KMS-11 (cell line): ENCODE measurements around the gene YRDC.

Source experiments
- H2AFZ ChIP-seq: fragments of 200-600 bp; sonication (generic); 2 replicates; pipeline ENCODE4 v1.6.1; 2016; ENCODE audit warnings: antibody characterized with exemption, mixed run types, low read depth
- H3K27ac ChIP-seq: fragments of 200-600 bp; sonication (generic); 2 replicates; pipeline ENCODE4 v1.6.1; 2016; ENCODE audit warnings: mild to moderate bottlenecking, mixed run types
- H3K27me3 ChIP-seq: fragments of 200-600 bp; sonication (generic); 2 replicates; pipeline ENCODE4 v1.6.1; 2017; ENCODE audit warnings: mild to moderate bottlenecking, low read depth, mixed run types, moderate library complexity; ENCODE audit not compliant: insufficient read depth
- H3K36me3 ChIP-seq: fragments of 200-600 bp; sonication (generic); 2 replicates; pipeline ENCODE4 v1.6.1; 2017; ENCODE audit warnings: mild to moderate bottlenecking, mixed run types; ENCODE audit not compliant: insufficient read depth
- H3K4me1 ChIP-seq: fragments of 200-600 bp; sonication (generic); 2 replicates; pipeline ENCODE4 v1.6.1; 2016; ENCODE audit warnings: mild to moderate bottlenecking, low read depth, mixed run types; ENCODE audit not compliant: poor library complexity, severe bottlenecking
- H3K4me2 ChIP-seq: fragments of 200-600 bp; sonication (generic); 2 replicates; pipeline ENCODE4 v1.7.0; 2016; ENCODE audit warnings: mild to moderate bottlenecking, mixed run types
- H3K4me3 ChIP-seq: fragments of 200-600 bp; sonication (generic); IDR thresholded peaks from 2 replicates; pipeline ENCODE4 v1.6.1; 2017; ENCODE audit warnings: low read depth, low read length, mixed read lengths; ENCODE audit not compliant: insufficient read depth
- H3K79me2 ChIP-seq: fragments of 200-600 bp; sonication (generic); 2 replicates; pipeline ENCODE4 v1.6.1; 2016; ENCODE audit warnings: low read depth, mixed run types; ENCODE audit not compliant: insufficient read depth
- H3K9ac ChIP-seq: fragments of 200-600 bp; sonication (generic); 2 replicates; pipeline ENCODE4 v1.6.1; 2016; ENCODE audit warnings: mild to moderate bottlenecking, mixed run types
- H4K20me1 ChIP-seq: fragments of 200-600 bp; sonication (generic); 2 replicates; pipeline ENCODE4 v1.6.1; 2016; ENCODE audit warnings: mild to moderate bottlenecking, mixed run types; ENCODE audit not compliant: insufficient read depth
- CTCF ChIP-seq: fragments of 200-600 bp; sonication (generic); conservative IDR thresholded peaks from 2 replicates; pipeline ENCODE4 v1.6.1; 2017; ENCODE audit warnings: low read depth, mild to moderate bottlenecking, antibody characterized with exemption, low read length, moderate library complexity, mixed read lengths

The YRDC gene

DNA sequence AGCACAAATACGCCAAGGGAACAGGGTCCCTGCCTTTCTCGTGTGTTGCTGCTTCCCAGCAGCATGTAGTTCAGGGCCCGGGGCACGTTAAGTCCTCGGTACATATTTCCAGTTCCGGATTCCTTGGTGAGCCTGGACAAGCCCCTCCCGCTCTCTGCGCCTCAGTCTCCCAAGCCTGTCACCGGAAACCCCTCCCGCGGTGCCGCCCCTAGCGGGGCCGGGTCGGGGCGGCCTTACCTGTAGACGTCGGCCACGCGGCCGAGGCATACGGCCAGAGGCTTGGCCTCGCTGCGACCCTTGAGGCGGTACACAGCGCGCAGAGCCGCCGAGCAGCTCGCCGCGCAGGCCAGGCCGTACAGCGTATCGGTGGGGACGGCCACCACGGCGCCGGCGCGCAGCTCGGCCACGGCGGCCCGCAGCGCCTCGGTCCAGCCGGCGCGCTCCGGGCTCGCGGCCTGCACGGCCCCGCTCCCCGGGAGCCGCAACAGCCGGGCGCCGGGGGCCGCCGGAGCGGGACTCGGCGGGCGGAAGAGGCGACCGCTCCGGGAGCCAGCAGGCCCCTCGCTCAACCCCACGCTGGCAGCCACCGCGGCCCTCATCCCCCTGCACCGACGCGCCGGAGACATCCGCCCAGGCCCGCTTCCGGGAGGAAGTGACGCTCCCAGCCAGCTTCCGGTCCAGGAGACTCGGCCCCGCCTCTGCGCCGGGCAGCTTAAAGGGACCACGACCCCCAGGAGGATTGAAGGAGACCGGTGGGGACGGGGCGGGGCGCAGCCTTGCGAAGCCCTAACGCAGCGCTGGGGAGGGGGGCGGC, at the start of gene YRDC, which contains the start of gene C1orf122:
Gene YRDC, minus strand, starts transcription at position 654 of the 814 bp plus-strand sequence. Its CDS starts 28 bp downstream, at position 626.
Gene C1orf122, plus strand, starts transcription at position 236 of the 814 bp plus-strand sequence. CDS start 615 bp downstream, outside the sequence.
- Histone ChIP-seq H3K27me3 (no peaks in the 10 kb centered on the region), H3K4me3 (peak within 1 kb of the TSS; percentile 55), H4K20me1 (peaks cover 9% of the 10 kb centered on the region), H3K36me3 (peaks cover 10% of the 10 kb centered on the region; the same call in 1 of the 2 replicates), H2AFZ (peak within 1 kb of the TSS; percentile 55), H3K79me2 (peaks cover 27% of the 10 kb centered on the region), H3K27ac (peak within 1 kb of the TSS; percentile 42), H3K4me2 (peak within 1 kb of the TSS; percentile 92), H3K4me1 (peaks cover 46% of the 10 kb centered on the region), H3K9ac (peak within 1 kb of the TSS; percentile 78)
- TF ChIP-seq CTCF: no peak

DNA sequence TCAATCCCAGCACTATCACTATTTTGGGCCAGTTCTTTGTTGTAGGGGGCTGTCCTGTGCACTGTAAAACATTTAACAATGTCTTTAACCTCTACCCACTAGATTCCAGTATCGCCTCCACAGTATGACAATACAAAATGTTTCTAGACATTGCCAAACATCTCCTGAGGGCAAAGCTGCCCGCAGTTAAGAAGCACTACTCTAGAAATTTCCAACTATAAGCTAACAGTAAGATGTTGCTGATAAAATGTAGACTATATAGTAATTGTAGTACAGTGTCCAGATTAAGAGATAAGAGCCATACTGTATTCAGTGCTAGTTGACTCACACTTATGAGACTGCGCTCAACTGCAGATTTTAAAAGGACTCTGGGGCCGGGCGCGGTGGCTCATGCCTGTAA, 46.4 kb upstream of the YRDC start:
- Histone ChIP-seq H2AFZ (no peak overlapping the region), H3K27ac (no peak overlapping the region), H3K4me1 (peaks cover 11% of the 10 kb centered on the region), H3K9ac (no peak overlapping the region), H3K36me3 (no peaks in the 10 kb centered on the region), H3K27me3 (no peaks in the 10 kb centered on the region), H3K79me2 (peaks cover 45% of the 10 kb centered on the region), H4K20me1 (no peaks in the 10 kb centered on the region), H3K4me3 (no peak overlapping the region), H3K4me2 (no peak overlapping the region)
- TF ChIP-seq CTCF: no peak

- H3K27me3 ChIP-seq: no peaks in the 10 kb centered on the region
- no peak overlapping the region for H3K4me2 ChIP-seq
- H2AFZ ChIP-seq: no peak overlapping the region
- no peak overlapping the region for H3K9ac ChIP-seq
- H3K4me3 ChIP-seq: no peak overlapping the region
- TF ChIP-seq CTCF: no peak
- no peak overlapping the region for H3K27ac ChIP-seq
- H4K20me1 ChIP-seq: no peaks in the 10 kb centered on the region
- H3K79me2 ChIP-seq: peaks cover 42% of the 10 kb centered on the region
- H3K4me1 ChIP-seq: peaks cover 6% of the 10 kb centered on the region
- H3K36me3 ChIP-seq: no peaks in the 10 kb centered on the region
Observed at GRCh38 chr1:37853157-37853556, 45.1 kb upstream of the YRDC start.

DNA sequence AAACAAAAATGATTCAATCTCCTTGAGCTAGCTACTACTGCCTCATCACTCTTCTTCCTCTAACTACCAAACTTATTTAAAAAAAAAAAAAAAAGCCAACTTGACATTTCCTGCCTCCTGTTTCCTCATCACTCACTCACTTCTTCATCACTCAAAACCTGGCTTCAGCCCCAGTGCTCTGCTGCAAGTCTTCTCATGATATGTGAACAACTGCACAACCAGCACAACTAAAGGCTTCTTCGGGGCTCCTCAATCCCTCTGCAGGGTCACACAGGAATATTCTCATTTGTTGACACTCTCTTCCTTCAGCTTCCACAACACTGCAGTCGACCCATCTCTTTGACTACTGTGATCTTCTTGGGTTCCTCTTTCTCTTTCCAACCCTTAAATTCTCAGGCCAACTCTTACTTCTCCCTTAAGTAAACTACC, 43.8 kb upstream of the YRDC start:
- no peak for TF ChIP-seq CTCF
- H3K36me3 ChIP-seq: no peaks in the 10 kb centered on the region
- H3K27ac ChIP-seq: no peak overlapping the region

More for the DNA sequence above, 43.8 kb upstream of the YRDC start:
- H3K4me1 ChIP-seq: peaks cover 13% of the 10 kb centered on the region
- H3K79me2 ChIP-seq: peaks cover 42% of the 10 kb centered on the region; the same call in 1 of the 2 replicates
- no peaks in the 10 kb centered on the region for H4K20me1 ChIP-seq
- H3K4me3 ChIP-seq: no peak overlapping the region
- H2AFZ ChIP-seq: no peak overlapping the region
- no peak overlapping the region for H3K4me2 ChIP-seq
- no peaks in the 10 kb centered on the region for H3K27me3 ChIP-seq
- no peak overlapping the region for H3K9ac ChIP-seq
